GM12872 (cell line): ENCODE measurements around the gene NR4A1.

Experiments used
- TF ChIP-seq, protein P1 (sequence below): IDR thresholded peaks from 3 replicates; pipeline ENCODE4 v1.5.1; 2011; ENCODE audit warnings: low read depth, mild to moderate bottlenecking, low read length, moderate library complexity; ENCODE audit not compliant: insufficient read depth

NR4A1 gene

DNA sequence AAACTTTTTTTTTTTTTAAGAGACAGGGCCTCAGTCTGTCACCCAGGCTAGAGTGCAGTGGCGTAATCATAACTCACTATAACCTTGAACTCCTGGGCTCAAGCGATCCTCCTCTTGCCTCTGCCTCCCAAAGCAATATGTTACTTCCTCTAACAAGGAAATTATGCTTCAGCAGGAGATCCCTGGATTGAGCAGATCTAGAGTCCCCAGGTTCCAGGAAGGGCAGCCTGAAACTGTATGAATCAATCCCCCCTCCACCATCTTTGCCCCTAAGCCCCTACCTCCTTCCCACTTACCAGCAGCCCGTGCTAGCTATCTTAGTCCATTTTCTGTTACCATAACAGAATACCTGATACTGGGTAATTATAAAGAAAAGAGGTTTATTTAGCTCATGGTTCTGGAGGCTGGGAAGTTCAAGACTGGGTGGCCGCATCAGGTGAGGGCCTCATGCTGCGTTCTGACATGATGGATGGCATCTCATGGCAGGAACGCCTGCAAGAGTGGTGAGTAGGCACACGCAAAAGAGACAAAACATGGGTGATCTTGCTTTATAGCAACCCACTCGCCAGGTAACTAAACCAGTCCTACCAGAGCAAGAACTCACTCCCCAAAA, 39.5 kb upstream of the NR4A1 start:
- TF ChIP-seq, protein P1, sequence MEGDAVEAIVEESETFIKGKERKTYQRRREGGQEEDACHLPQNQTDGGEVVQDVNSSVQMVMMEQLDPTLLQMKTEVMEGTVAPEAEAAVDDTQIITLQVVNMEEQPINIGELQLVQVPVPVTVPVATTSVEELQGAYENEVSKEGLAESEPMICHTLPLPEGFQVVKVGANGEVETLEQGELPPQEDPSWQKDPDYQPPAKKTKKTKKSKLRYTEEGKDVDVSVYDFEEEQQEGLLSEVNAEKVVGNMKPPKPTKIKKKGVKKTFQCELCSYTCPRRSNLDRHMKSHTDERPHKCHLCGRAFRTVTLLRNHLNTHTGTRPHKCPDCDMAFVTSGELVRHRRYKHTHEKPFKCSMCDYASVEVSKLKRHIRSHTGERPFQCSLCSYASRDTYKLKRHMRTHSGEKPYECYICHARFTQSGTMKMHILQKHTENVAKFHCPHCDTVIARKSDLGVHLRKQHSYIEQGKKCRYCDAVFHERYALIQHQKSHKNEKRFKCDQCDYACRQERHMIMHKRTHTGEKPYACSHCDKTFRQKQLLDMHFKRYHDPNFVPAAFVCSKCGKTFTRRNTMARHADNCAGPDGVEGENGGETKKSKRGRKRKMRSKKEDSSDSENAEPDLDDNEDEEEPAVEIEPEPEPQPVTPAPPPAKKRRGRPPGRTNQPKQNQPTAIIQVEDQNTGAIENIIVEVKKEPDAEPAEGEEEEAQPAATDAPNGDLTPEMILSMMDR, result no peak

DNA sequence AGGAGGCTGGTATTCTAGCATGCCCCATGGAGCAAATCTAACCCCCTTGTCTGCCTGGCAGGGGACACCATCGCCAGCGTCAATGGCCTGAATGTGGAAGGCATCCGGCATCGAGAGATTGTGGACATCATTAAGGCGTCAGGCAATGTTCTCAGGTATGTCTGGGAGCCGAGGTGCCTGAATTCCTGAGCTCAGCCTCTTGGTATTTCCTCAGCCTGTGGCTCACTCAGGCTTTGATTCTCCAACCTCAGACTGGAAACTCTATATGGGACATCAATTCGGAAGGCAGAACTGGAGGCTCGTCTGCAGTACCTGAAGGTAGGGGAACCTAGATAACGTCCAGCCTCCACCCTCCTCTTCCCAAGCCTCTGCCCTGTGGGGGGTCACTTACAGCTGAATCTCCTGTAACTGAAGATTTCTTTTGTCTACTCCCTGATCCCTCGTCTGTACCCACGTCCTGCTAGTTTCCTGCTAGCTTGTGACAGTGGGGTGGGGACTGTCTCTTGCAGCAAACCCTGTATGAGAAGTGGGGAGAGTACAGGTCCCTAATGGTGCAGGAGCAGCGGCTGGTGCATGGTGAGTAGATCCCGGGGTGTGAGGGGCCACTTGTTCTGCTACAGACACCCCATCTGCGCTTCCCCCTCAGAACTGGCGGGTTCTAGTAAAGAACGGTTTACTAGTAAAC, 37.5 kb upstream of the NR4A1 start:
- TF ChIP-seq, protein P1, result no peak

DNA sequence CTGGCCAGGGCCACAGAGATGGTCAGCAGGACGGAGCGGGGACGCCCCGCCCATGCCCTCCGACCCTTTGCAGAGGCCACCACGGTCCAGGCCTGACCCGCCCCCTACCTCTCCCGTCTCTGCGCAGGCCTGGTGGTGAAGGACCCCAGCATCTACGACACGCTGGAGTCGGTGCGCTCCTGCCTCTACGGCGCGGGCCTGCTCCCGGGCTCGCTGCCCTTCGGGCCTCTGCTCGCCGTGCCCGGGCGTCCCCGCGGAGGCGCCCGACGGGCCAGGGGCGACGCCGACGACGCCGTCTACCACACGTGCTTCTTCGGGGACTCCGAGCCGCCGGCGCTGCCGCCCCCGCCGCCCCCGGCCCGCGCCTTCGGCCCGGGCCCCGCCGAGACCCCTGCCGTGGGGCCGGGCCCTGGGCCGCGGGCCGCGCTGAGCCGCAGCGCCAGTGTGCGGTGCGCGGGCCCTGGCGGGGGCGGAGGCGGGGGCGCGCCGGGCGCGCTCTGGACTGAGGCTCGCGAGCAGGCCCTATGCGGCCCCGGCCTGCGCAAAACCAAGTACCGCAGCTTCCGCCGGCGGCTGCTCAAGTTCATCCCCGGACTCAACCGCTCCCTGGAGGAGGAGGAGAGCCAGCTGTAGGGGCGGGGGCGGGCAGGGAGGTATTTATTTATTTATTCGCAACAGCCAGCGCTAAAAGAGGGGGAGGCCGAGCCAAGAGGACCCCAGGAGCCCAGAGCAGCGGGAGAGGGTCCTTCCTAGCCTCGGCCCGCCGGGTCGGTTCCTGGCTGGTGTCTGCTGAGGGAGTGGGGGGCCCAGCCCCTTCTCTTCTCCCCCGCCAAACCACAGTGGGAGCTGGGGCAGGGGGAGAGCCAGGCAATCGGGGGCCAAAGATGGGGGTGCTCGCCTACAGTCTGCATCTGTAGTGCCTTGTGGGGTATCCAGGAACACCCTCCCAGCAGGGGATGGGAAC, 36.4 kb upstream of the NR4A1 start:
- TF ChIP-seq, protein P1, result no peak

DNA sequence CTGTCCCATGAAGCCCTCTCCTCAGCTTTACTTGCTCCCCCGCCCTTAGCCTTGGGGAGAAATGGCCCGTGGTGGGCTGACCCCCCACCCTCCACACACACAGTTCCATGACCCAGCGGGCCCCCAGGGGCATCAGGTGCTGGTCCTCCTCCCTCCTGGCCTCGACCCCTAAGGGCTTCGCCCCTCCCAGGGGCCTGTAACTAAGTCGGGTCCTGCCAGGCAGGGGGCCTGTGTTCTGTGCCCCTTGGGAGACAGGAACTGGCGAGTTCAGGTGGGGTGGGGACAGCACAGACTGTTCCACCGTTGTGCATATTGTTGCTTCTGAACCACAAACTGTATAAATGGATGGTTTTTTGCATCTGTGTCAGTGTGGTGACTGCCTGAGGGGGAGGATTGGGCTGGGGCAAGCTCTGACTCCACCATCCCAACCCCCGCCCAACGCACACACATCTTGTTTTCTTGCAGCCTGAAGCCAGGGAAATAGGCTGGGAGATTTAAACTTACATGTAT, 35.7 kb upstream of the NR4A1 start:
- TF ChIP-seq, protein P1, result no peak

GRCh38 chr12:52018433-52019112, 32.7 kb upstream of the NR4A1 start:
- TF ChIP-seq, protein P1, result no peak

DNA sequence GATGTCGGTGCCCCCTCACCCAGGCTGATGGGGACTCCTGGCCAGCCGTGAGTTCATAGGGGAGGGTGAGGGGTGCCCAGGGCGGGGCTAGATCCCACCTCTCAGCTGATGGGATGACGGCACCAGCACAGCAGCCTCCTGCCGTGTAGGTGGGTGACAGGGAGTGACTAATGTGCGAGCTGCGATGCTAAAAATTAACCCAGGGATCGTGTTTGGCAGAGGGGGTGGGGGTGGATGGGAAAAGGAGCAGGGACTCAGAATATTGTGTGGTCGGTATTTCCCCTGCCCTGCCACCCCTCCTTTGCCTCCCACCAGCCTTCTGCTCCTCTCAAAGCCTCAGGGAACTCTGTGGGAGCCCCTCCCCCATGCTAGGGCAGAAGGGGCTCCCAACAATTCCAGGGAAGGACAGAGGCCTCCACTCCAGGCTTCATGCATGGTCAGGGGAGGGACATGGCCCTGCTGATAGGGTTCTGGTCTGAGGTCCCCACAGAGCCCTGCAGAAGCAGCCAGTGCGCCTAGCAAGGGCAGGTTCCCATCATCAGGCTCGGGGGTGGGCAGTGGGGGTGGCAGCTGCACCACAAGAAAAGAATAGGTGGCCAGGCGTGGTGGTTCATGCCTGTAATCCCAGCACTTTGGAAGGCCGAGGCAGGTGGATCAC, 32.0 kb upstream of the NR4A1 start:
- TF ChIP-seq, protein P1, result no peak
